ENCODE measurements around the gene TRABD.
A peak's percentile ranks its signal among the peaks of the same experiment; 100 is the strongest.

The TRABD gene

DNA sequence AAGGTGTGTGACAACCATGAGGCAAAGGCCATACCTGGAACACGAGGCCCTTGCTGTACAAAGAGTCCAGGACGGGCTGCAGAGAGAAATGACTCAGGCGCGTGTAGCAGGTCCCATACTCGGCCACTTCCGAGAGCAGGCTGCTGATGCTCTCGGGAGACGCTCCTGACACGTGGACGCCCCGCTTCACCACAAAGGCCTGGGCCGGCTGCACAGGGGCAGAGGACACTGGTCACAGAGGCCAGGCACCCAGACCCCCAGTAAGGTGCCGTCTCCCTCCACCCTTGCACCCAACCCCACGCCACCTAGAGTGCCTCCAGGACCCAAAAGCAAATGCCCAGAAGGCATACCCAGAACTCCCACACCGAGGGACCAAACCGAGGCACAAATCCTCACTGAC, 43.7 kb downstream of the TRABD start:
- H3K9me3 Mint-ChIP-seq: no peaks in the 10 kb centered on the region
- no peak overlapping the region for H3K27ac Mint-ChIP-seq
- no peak overlapping the region for H3K4me3 Mint-ChIP-seq
- no peaks in the 10 kb centered on the region for H3K4me1 Mint-ChIP-seq
- H3K27me3 Mint-ChIP-seq: no peaks in the 10 kb centered on the region
- H3K36me3 Mint-ChIP-seq (ENCODE audit: low read depth): peaks cover 6% of the 10 kb centered on the region
- no peak for DNase-seq
- no peak for ATAC-seq

DNA sequence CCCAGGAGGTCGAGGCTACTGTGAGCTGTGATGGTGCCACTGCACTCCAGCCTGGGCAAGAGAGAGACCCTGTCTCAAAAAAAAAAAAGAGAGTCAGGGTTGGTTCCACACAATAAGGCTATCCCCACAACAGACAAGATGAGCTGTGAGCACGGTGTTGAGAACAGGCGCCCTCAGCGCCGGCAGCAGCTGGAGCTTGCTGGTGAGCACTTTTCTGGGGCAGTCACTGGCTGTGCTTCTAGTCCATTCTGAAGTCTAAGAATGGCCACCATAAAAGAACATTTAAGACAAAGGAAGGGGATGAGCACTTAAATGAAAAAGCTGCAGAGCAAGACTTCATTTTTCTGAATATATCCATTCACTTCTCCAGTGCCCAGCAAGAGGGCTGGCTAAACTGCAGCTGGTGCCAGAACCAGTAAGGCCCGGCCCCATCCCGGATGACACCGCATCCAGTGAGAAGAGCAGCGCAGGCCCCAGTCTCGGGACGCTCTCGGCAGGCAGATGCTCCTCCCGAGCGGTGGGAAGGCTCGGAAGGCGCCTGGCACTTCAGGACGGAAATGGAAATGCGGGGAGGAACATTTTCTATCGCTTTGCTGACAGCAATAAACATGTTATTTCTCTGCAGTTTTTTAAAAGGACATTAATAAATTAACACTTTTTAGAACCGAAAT, 46.9 kb downstream of the TRABD start:
- ATAC-seq: no peak
- Mint-ChIP-seq H3K27me3 (no peaks in the 10 kb centered on the region), H3K36me3 (ENCODE audit: low read depth) (peaks cover 16% of the 10 kb centered on the region), H3K4me3 (no peak overlapping the region), H3K9me3 (peaks cover 6% of the 10 kb centered on the region), H3K4me1 (peaks cover 3% of the 10 kb centered on the region), H3K27ac (no peak overlapping the region)
- DNase-seq: no peak

DNA sequence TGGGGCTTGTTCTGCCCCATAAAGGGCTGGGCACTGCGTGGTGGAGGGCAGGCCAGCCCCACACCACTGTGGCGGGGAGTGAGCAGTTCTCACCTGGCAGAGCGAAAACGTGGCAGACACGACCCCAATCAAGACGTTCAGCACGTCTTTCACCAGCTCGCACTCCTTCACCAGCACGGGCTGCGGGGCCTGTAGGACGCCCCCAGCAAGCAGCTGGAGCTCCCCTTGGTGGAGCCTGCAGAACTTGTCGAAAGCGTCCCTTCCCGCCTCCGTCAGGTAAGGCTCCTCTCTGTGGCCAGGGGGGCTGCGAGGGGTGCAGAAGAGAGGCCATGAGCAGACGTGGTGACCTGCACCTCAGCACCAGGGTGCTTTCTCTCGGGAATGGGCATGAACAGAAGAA, 47.5 kb downstream of the TRABD start:
- Mint-ChIP-seq H3K27me3 (no peaks in the 10 kb centered on the region), H3K9me3 (peaks cover 6% of the 10 kb centered on the region), H3K4me3 (no peak overlapping the region), H3K4me1 (peaks cover 3% of the 10 kb centered on the region), H3K36me3 (ENCODE audit: low read depth) (peaks cover 19% of the 10 kb centered on the region), H3K27ac (no peak overlapping the region)
- DNase-seq (no peak), ATAC-seq (no peak)

DNA sequence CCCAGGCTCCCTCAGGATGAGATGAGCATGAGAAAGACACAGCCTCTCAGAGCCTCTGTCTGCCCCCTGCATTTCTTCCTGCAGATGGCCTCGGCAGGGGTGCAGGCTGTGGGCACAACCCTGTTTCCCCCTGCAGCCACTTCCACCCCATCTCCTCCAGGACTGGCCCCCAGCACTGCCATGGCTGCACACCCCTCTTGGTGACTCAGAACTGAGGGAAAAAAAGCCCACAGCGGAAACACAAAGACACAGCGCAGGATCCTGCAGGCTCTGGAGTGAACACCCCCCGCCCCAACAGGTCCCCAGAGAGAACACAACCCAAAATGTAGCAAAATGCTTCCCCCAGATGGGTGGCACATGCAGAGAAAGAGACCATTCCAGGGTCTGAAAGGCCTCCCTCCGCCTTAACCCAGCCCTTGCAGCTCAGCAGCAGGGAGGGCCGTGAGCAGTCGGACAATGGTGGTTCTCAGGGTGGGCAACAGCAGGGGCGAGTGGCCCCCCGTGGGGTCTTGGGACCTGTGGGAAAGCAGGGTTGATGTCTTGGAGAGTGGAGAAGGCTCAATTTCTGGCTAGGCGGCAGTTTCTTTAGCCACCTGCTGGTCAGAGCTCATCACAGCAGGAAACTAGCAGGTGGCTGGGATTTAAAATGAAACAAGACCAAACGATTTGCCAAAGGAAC, 51.2 kb downstream of the TRABD start:
- Mint-ChIP-seq H3K4me1 (peaks cover 12% of the 10 kb centered on the region), H3K36me3 (ENCODE audit: low read depth) (peaks cover 22% of the 10 kb centered on the region), H3K27ac (no peak overlapping the region), H3K4me3 (no peak overlapping the region), H3K27me3 (no peaks in the 10 kb centered on the region), H3K9me3 (peaks cover 6% of the 10 kb centered on the region)
- ATAC-seq: peak; percentile 22
- no peak for DNase-seq

DNA sequence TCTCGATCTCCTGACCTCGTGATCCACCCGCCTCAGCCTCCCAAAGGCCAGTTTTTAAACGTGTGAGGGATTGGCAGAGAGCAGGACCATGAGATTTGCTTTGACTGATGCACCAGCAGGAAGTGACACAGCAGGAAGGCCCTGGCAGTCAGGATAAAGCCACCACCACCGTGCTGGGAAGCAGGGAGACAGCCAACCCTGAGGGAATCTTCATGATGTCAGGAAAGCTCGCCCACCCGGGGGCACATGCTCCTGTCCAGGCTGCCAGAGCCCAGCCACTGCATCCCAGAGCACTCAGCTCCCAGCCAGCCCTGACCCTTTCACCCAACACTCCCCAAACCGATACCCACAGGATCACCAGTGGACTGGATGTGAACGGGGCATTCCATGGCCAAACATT, 53.0 kb downstream of the TRABD start:
- H3K36me3 Mint-ChIP-seq (ENCODE audit: low read depth): peaks cover 16% of the 10 kb centered on the region
- H3K4me1 Mint-ChIP-seq: peaks cover 27% of the 10 kb centered on the region
- ATAC-seq (no peak), DNase-seq (no peak)
- peaks cover 6% of the 10 kb centered on the region for H3K9me3 Mint-ChIP-seq
- H3K4me3 Mint-ChIP-seq: no peak overlapping the region
- no peak overlapping the region for H3K27ac Mint-ChIP-seq
- H3K27me3 Mint-ChIP-seq: no peaks in the 10 kb centered on the region

DNA sequence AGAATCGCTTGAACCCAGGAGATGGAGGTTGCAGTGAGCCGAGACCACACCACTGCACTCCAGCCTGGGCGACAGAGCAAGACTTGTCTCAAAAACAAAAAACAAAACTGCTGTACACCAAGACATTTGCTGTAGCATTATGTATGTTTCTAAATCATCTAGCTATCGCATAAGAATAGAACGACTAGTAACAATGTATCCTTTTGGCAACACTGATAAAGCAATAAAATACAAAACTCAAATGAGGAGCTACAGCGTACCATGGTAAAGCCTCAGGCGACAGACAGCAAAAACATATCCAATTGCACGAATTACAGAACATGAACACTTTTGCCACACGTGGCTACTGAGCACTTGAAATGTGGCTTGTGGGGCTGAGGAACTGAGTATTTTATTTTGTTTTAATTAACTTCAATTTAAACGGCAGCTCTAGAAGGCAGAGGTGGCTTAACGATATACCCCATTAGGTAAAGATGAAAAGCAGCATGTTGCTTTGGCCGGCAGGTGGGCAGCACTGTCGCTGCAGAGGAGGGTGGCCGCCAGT, 56.8 kb downstream of the TRABD start:
- ATAC-seq: no peak
- peak overlapping the region; percentile 100 for H3K27ac Mint-ChIP-seq
- peak overlapping the region; percentile 99 for H3K4me3 Mint-ChIP-seq
- peaks cover 9% of the 10 kb centered on the region for H3K36me3 Mint-ChIP-seq (ENCODE audit: low read depth)
- DNase-seq: no peak
- no peaks in the 10 kb centered on the region for H3K27me3 Mint-ChIP-seq
- H3K4me1 Mint-ChIP-seq: peaks cover 33% of the 10 kb centered on the region
- no peaks in the 10 kb centered on the region for H3K9me3 Mint-ChIP-seq

DNA sequence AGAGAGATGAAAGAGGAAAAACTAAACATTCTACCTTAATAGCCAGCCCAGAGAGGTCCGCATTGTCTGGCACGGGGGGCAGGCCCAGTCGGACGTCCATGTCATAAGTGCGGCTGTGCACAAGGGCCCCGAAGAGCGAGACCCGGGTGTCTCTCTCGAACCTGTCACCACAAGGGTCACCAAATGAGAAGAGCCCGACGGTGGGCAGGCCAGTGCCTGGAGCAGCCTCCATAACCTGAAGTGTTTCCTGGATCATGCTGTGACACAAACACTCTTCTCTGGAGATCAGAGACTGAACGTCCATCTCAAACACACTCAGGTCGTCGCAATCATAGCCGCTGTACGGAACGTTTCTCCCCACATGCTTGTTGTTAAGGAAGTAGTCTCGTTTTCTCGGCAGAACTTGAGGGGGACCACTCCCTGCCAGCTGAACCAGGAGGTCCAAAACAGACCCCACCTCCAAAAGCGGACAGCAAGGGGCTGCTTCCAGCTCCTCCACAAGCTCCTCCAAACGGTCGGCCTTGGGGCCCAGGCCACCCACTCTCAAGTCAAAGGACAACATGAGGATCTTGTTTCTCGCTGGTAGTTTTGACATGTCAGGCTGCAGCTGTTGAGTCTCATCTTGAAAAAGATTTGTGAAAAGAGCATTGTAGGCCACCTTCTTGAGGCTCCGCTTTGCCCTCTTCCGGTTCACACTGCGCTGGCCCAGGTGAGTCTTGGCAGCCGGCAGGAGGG, 58.1 kb downstream of the TRABD start:
- Mint-ChIP-seq H3K36me3 (ENCODE audit: low read depth) (peaks cover 6% of the 10 kb centered on the region), H3K27ac (peak overlapping the region; percentile 100), H3K9me3 (no peaks in the 10 kb centered on the region), H3K4me1 (peaks cover 33% of the 10 kb centered on the region), H3K27me3 (no peaks in the 10 kb centered on the region), H3K4me3 (peak overlapping the region; percentile 99)
- DNase-seq (no peak), ATAC-seq (no peak)

DNA sequence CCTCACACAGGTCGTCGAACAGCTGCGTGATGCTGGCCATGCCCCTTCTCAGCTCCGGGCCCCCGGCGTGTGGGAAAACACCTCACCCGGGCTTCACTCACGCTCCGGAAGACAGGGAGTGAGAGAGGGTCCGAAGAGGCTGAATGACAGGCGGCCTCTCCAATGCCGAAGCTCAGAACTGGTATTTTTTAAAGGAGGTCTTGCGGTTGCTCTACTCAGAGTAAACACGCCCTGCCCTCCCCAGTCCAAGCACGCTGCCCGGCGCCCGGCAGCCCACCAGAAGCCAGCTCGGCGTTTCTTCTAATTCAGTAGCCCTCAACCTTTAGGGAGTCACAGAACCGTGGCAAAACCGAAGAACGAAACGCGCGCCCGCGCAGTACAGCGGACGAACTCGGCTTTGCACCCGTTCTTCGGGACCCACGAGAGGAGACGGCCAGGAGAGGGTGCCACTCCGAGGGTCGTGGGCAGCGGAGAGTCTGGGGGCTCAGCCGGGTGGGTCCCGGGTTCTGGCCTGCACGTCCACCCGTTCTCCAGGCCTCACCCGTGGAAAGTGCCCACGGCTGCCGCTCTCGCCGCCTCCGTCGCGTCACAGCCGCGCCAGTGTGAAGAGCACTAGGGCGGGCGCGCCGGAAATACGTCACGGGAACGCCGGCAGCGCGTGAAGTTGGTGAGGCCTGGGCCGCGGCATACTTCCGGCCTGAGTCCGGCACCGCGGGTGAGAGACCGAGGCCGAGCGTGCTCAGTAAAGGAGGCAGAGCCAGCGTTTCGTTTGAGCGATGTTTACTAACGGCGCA, 58.9 kb downstream of the TRABD start, which contains the start of gene TUBGCP6:
Gene TUBGCP6 (minus strand): TSS at position 604 of the 794 bp plus-strand sequence. CDS start 564 bp downstream, at position 40.
- ATAC-seq: peak; percentile 90
- Mint-ChIP-seq H3K4me1 (peaks cover 35% of the 10 kb centered on the region), H3K27me3 (no peaks in the 10 kb centered on the region), H3K9me3 (no peaks in the 10 kb centered on the region), H3K27ac (peak within 1 kb of the TSS; percentile 100), H3K4me3 (peak within 1 kb of the TSS; percentile 99), H3K36me3 (ENCODE audit: low read depth) (peaks cover 6% of the 10 kb centered on the region)
- DNase-seq: peak; percentile 96

DNA sequence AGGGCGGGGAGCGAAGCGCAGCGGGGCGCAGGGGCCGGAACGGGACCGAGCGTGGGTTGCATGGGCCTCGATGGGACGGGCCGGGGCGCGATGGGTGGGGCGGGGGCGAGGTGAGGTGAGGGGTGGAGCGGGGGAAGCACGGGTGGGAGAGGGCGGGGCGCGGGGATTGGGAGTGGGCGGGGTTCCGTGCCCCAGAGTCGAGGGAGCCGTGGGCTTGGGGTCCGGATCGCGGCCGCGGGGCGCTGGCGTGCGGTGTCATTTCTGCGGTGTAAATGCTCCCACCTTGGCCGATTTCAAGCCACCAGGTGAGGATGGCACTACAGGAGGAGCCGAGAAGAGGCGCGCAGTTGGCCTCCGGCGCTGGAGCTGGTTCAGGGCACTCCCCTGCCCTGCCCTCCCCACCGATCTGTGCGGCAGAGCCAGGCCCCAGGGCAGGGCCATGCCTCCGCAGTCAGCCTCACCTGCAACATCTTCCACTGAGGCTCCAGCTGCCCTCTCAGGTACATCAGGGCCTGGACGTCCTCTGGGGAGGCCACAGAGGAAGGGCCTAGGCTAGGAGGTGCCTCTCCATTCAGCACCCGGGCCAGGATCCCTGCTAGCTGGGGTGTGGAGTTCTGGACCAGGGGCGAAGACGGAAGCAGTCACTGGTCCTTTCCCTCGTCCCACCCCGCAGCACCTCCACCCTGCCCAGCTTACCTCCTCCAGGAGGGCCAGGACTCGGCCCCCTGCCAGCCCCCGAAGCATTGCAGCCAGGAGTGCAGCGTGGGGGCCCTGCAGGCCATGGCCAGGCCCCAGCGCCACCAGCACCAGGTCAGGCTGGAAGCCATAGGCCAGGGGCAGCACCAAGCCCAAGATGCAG, 59.7 kb downstream of the TRABD start:
- peak overlapping the region; percentile 100 for H3K27ac Mint-ChIP-seq
- ATAC-seq: no peak
- peak overlapping the region; percentile 99 for H3K4me3 Mint-ChIP-seq

DNA sequence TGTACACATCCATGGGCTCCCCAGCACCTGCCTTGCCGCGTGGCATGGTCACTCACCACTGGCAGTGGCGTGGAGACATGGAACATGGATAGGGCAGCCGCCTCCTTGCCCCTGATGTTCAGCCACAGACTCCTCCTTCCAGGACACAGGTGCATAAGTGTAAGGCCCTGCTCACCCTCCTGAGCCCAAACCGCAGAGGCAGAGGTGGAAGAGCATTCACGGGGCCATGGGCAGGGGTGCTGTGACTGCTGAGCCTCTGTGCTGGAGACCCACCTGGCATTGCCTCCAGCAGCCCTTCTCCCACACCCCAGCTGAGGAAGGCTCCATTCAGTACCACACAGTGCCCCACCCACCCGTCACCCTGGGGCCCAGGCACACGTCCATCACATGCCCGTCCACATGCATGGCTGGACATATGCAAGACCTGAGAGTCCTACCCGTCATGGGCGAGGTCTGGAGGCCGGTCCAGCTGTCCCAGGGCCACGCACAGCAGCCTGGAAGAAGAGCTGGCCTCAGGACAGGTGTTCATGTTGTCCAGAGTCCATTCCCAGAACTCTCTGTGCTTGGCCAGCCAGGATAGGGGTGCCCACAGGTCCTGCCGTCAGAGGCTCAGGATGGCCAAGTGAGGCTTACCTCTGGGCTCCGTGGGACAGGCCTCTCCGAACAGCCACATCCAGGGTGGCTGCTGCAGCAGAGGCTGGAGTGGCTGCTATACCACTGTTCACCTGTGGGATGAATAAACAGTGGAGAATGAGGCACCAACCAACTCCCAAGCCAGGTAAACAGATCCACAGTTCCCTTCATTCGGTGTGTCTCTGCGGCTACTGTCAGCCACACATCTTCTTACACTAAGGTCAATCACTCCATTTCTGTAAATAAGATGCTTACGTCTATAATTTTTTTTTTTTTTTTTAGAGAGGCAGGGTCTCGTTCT, 60.8 kb downstream of the TRABD start:
- DNase-seq: no peak
- no peaks in the 10 kb centered on the region for H3K9me3 Mint-ChIP-seq
- H3K4me3 Mint-ChIP-seq: peak overlapping the region; percentile 99
- no peak overlapping the region for H3K27ac Mint-ChIP-seq
- ATAC-seq: no peak
- peaks cover 35% of the 10 kb centered on the region for H3K4me1 Mint-ChIP-seq
- peaks cover 3% of the 10 kb centered on the region for H3K36me3 Mint-ChIP-seq (ENCODE audit: low read depth)
- no peaks in the 10 kb centered on the region for H3K27me3 Mint-ChIP-seq

More for the DNA sequence above, 59.7 kb downstream of the TRABD start:
- H3K9me3 Mint-ChIP-seq: no peaks in the 10 kb centered on the region
- H3K36me3 Mint-ChIP-seq (ENCODE audit: low read depth): peaks cover 3% of the 10 kb centered on the region
- peaks cover 39% of the 10 kb centered on the region for H3K4me1 Mint-ChIP-seq
- no peaks in the 10 kb centered on the region for H3K27me3 Mint-ChIP-seq
- no peak for DNase-seq

DNA sequence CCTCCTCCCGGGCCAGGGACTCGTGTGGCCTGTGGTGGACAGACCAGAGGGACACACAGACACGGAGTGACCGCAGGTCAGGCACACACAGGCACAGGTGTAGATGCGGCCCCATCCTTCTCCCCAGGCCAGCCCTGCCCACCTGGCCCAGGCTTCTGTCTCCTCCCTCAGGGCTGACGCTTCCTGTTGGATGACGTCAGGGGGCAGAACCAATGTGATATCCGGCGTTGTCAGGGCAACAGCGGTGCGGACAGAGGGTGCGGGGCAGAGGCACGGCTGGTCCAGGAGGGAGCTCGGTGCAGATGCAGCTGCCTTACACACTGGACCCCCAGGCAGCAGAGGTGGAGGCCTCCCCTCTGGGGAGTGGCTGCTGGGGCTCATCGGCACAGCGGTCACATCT, 62.0 kb downstream of the TRABD start:
- H3K9me3 Mint-ChIP-seq: no peaks in the 10 kb centered on the region
- H3K27me3 Mint-ChIP-seq: no peaks in the 10 kb centered on the region
- H3K27ac Mint-ChIP-seq: no peak overlapping the region
- H3K36me3 Mint-ChIP-seq (ENCODE audit: low read depth): peaks cover 3% of the 10 kb centered on the region
- ATAC-seq (no peak), DNase-seq (no peak)
- no peak overlapping the region for H3K4me3 Mint-ChIP-seq
- H3K4me1 Mint-ChIP-seq: peaks cover 23% of the 10 kb centered on the region

DNA sequence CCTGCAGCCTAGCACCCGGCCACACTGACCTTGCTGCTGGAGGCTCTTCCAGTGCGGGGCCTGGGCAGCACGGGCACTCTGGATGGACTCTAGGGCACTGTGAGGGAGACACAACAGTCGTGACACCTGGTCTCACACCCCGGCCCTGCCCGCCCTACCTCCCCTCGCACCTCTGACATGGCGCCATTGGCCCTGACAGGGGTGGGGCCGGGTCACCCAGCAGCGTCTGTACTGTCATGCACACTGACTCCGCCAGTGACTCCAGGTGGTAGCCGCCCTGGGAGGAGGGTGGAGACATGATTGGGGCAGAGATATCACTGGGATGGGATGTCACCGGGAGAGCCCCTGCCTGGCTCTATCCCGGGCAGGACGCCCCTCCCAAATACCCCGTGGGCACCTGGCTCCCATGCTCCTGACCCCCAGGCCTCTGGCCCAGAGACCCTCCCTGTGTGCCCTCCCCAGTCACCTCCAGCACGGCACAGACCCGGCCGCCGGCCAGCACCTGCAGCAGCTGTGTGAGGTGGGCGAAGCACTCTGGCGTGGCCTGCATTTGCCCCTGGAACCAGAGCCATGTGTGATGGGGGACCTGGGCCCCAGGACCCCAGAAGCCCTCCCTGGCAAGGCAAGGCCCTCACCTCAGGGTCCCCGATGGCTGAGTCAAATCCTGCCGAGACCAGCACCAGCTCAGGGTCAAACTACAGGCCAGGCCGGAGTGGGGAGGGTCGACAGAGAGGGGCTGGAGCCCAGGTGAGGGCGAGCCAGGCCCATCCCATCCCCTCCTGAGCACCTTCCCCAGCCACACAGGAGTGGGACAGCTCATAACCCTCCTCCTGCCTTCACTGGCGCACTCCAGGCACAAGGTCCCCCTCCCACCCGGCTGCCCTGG, 62.7 kb downstream of the TRABD start:
- H3K9me3 Mint-ChIP-seq: no peaks in the 10 kb centered on the region
- H3K4me3 Mint-ChIP-seq: no peak overlapping the region
- H3K27ac Mint-ChIP-seq: no peak overlapping the region
- H3K36me3 Mint-ChIP-seq (ENCODE audit: low read depth): peaks cover 3% of the 10 kb centered on the region
- no peak for DNase-seq
- no peaks in the 10 kb centered on the region for H3K27me3 Mint-ChIP-seq
- ATAC-seq: no peak
- peaks cover 20% of the 10 kb centered on the region for H3K4me1 Mint-ChIP-seq
